Activated naive CD8-positive, alpha-beta T cell treated with anti-CD3 and anti-CD28 coated beads, Interleukin-2, amount 50 U/mL, for 24 hours (primary cell): ENCODE data around the gene SCGN.

ENCODE experiments used
- ATAC-seq: fragments of 150-1000 bp; cut with Tn5 transposase; one replicate; pipeline ENCODE4 v1.10.0; 2021
- DNase-seq: peaks from one replicate; pipeline ENCODE4 v3.0.0; 2021
- H3K27ac Mint-ChIP-seq: one replicate; pipeline ENCODE4 v1.8.0; 2021; ENCODE audit warnings: mild to moderate bottlenecking, mixed read lengths
- H3K27me3 Mint-ChIP-seq: one replicate; pipeline ENCODE4 v1.8.0; 2021; ENCODE audit warnings: mixed read lengths
- H3K36me3 Mint-ChIP-seq: one replicate; pipeline ENCODE4 v1.8.0; 2021; ENCODE audit warnings: low read depth, mixed read lengths
- H3K4me1 Mint-ChIP-seq: one replicate; pipeline ENCODE4 v1.8.0; 2021; ENCODE audit warnings: mixed read lengths
- H3K4me3 Mint-ChIP-seq: one replicate; pipeline ENCODE4 v1.8.0; 2021; ENCODE audit warnings: mild to moderate bottlenecking, moderate library complexity, mixed read lengths
- H3K9me3 Mint-ChIP-seq: one replicate; pipeline ENCODE4 v1.8.0; 2021; ENCODE audit warnings: mixed read lengths

SCGN gene

DNA sequence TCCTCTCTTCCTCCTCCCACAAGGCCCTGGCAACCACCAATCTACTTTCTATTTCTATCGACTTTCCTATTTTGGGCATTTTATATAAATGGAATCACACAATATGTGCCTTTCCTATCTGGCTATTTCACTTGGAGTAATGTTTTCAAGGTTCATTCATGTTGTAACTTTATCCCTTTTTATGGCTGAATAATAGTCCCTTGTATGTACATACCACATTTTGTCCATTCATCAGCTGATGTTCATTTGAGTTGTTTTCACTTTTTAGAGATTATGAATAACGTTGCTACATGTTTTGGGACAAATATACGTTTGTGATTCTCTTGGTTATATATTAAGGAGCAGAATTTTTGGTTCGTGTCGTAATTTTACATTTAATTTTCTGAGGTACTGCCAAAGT, 33.9 kb downstream of the SCGN start:
- Mint-ChIP-seq H3K27ac (no peak overlapping the region), H3K4me1 (no peaks in the 10 kb centered on the region), H3K9me3 (no peaks in the 10 kb centered on the region), H3K4me3 (no peak overlapping the region), H3K27me3 (peaks cover 24% of the 10 kb centered on the region), H3K36me3 (no peaks in the 10 kb centered on the region)
- ATAC-seq: no peak
- DNase-seq: no peak

DNA sequence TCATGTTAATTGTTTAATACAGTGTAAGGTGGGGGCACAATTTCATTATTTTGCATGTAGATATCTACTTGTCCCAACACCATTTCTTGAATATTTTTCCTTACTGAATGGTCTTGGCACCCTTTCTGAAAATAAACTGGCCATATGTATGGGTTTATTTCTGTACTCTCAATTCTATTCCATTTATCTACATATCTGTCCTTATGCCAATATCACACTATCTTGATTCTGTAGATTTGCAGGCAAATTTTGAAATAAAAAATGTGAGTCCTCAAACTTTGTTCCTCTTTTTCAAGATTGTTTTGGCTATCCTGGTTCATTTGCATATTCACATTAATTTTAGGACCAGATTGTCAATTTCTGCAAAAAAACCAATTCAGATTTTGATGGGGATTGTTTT, 34.8 kb downstream of the SCGN start:
- no peaks in the 10 kb centered on the region for H3K9me3 Mint-ChIP-seq
- peaks cover 25% of the 10 kb centered on the region for H3K27me3 Mint-ChIP-seq
- H3K4me1 Mint-ChIP-seq: no peaks in the 10 kb centered on the region
- ATAC-seq (no peak), DNase-seq (no peak)
- H3K27ac Mint-ChIP-seq: no peak overlapping the region
- no peak overlapping the region for H3K4me3 Mint-ChIP-seq
- no peaks in the 10 kb centered on the region for H3K36me3 Mint-ChIP-seq

DNA sequence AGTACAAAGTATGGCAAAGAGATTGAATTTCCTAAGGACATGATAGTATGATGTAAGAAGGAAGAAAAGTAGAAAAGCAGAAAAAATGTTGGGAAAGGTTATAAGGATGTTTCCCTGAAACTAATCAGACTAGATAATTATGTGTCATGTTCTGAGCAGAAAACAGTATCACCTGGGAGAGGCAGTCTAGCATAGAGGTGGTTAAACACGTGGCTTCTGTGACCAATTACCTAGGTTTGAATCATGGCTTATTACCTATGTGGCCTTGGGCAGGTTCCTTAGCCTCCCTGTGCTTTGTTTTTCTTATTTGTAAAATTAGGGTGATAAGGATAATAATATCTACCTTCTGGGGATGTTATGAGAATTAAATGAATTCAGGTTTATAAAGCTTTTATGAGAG, 38.0 kb downstream of the SCGN start:
- Mint-ChIP-seq H3K27ac (no peak overlapping the region), H3K36me3 (no peaks in the 10 kb centered on the region), H3K4me3 (no peak overlapping the region), H3K9me3 (no peaks in the 10 kb centered on the region), H3K27me3 (peaks cover 23% of the 10 kb centered on the region), H3K4me1 (no peaks in the 10 kb centered on the region)
- ATAC-seq (no peak), DNase-seq (no peak)

DNA sequence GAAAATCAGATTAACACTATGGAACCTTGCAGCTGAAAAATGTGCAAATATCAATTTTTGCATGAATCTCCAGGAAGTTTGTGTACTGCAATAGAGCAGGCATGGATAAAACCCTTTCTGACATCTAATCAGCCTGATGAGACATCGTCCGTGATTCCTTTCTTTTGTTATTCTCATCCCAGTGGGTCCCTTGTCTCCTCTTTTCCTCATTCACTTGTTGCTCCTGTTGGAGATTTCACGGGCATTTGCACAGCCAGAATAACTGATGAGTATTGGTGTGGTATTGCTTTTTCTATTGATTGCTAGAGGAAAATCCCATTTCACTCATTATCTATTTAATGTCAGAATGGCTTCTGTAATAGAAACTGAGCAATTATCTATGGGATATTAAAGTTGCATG, 39.9 kb downstream of the SCGN start:
- H3K27ac Mint-ChIP-seq: no peak overlapping the region
- no peaks in the 10 kb centered on the region for H3K9me3 Mint-ChIP-seq
- DNase-seq: no peak
- no peaks in the 10 kb centered on the region for H3K36me3 Mint-ChIP-seq
- H3K4me1 Mint-ChIP-seq: no peaks in the 10 kb centered on the region
- ATAC-seq: no peak
- no peak overlapping the region for H3K4me3 Mint-ChIP-seq
- peaks cover 24% of the 10 kb centered on the region for H3K27me3 Mint-ChIP-seq

DNA sequence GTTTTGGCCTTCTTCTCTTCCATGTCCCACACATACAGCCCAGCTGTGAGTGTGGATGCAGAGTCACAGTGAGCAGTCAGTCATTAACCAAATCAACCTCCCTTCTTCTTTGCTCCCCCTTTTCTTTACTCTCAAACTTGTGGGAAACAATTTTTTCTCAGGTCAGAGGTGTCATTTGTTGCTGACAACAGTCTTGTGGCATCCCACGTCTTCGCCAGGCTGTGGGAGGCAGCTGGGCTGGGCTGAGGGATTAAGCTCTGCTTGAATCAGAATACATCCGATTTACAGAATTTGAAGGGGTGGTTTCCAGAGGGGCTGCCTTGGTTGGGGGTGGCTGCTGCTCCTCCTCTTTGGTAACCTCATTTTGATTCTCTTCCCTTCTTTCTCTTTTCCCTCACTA, 40.5 kb downstream of the SCGN start:
- Mint-ChIP-seq H3K36me3 (no peaks in the 10 kb centered on the region), H3K27ac (no peak overlapping the region), H3K4me1 (no peaks in the 10 kb centered on the region), H3K27me3 (peaks cover 24% of the 10 kb centered on the region), H3K9me3 (no peaks in the 10 kb centered on the region), H3K4me3 (no peak overlapping the region)
- DNase-seq (no peak), ATAC-seq (no peak)

DNA sequence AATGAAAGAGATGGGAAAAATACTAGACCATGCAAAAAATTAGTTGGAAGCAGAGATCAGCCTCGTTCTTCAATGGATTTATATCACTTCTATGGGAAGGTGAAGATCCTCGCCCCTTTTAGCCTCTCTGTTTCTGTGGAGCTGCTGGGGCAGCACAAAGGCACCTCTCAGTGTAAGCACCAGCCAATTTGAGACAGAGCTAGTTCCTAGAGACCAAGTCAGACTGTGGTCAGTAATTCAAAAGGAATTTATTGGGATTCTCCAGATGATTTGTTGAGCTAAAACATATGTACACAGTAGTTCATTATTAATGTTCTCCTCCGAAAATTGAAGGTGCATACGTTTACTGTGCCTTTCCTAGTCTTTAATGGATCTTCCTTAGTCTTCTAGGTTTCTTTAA, 42.4 kb downstream of the SCGN start:
- H3K36me3 Mint-ChIP-seq: no peaks in the 10 kb centered on the region
- H3K27ac Mint-ChIP-seq: no peak overlapping the region
- H3K4me1 Mint-ChIP-seq: no peaks in the 10 kb centered on the region
- DNase-seq: no peak
- peaks cover 15% of the 10 kb centered on the region for H3K27me3 Mint-ChIP-seq
- H3K4me3 Mint-ChIP-seq: no peak overlapping the region
- H3K9me3 Mint-ChIP-seq: no peaks in the 10 kb centered on the region
- no peak for ATAC-seq

DNA sequence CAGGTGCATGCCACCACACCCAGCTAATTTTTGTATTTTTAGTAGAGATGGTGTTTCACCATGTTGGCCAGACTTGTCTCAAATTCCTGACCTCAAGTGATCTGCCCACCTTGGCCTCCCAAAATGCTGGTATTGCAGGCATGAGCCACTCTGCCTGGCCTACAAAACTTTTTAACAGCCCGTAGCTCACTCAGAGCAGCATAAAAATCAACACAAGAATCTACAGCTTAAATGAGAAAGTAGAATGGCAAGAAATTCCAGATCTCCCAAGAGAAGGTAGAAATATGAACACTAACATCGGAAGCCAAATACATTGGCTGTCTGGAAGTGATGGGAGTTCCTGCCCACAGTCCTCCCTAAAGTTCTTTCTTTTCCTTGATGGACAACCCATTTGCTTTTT, 43.7 kb downstream of the SCGN start:
- H3K4me3 Mint-ChIP-seq: no peak overlapping the region
- H3K36me3 Mint-ChIP-seq: no peaks in the 10 kb centered on the region
- H3K4me1 Mint-ChIP-seq: no peaks in the 10 kb centered on the region
- no peak for ATAC-seq
- DNase-seq: no peak
- no peak overlapping the region for H3K27ac Mint-ChIP-seq
- peaks cover 12% of the 10 kb centered on the region for H3K27me3 Mint-ChIP-seq
- no peaks in the 10 kb centered on the region for H3K9me3 Mint-ChIP-seq

DNA sequence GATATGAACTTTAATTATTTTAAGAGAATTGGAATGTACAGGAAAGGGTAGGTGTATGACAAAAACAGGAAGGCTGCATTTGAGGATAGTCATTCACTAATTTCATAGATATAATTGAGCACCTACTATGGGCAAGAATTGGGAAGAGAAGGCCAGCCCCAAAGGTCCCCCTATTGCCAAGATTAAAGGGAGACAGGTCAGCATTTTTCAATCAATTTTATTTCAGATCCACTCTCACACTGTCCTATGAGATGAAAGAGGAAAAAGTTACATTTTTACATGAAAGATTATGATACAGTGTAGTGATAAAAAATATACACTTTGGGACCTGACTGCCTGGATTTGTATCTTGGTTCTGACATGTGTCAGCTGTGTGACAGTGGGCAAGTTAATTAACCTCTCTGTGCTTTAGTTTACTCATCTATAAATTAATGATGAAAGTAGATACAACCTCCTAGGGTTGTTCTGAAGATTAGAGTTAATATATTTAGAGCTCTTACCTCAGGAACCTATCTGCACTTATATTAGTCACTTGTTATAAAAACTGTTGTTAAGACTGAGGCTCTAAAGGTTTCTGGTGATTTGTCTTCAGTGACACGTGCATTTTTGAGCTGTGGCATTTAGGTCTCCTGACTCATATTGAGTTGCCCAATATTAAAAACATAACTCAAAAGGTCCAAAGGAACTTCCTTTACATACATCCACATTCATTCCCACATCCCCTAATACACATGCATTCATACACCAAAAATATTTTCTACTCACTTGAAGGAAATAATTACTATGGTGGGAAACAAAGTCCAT, 45.7 kb downstream of the SCGN start:
- H3K27me3 Mint-ChIP-seq: peaks cover 8% of the 10 kb centered on the region

DNA sequence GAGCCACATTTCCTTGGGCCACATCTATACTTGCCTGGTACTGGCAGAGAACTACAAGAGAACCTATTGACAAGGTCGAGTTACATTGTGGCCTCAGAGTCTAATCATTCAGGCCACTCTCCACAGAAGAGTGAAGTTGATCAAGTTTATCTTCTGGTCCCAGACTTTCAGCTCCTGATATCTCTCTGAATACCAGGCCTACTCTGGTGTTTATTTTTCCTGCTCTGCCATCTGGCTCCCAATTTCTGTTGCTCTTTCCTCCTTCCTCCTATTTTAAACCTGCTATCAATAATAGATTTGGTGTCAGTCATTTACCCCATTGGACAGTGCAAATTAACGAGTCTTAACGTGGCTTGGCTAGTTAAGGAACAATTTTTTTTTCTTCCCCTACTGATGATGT, 46.6 kb downstream of the SCGN start:
- H3K9me3 Mint-ChIP-seq: no peaks in the 10 kb centered on the region
- H3K36me3 Mint-ChIP-seq: no peaks in the 10 kb centered on the region
- no peaks in the 10 kb centered on the region for H3K4me1 Mint-ChIP-seq
- no peak for ATAC-seq
- H3K27ac Mint-ChIP-seq: no peak overlapping the region
- no peak for DNase-seq
- H3K27me3 Mint-ChIP-seq: peaks cover 8% of the 10 kb centered on the region
- H3K4me3 Mint-ChIP-seq: no peak overlapping the region

More for the DNA sequence above, 45.7 kb downstream of the SCGN start:
- no peaks in the 10 kb centered on the region for H3K36me3 Mint-ChIP-seq
- H3K4me1 Mint-ChIP-seq: no peaks in the 10 kb centered on the region
- H3K27ac Mint-ChIP-seq: no peak overlapping the region
- DNase-seq: no peak
- no peaks in the 10 kb centered on the region for H3K9me3 Mint-ChIP-seq
- no peak for ATAC-seq
- H3K4me3 Mint-ChIP-seq: no peak overlapping the region

DNA sequence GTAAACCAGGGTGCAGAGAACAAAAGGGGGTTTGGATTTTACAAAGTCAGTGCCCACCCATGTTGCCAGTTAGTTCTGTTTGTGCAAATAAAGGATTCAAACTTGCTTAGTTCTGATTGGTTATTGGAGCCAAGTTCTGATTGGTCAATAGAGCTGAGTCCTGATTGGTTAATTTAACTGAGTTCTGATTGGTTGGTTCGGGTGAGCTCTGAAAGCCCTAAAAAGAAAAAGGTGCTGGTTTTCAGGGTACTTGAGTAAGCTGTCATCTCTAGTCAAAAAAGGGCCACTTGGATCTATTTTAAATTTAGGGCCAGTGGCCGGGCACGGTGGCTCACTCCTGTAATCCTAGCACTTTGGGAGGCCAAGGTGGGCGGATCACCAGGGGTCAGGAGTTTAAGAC, 47.6 kb downstream of the SCGN start:
- Mint-ChIP-seq H3K4me1 (no peaks in the 10 kb centered on the region), H3K4me3 (no peak overlapping the region), H3K27me3 (peaks cover 8% of the 10 kb centered on the region), H3K36me3 (no peaks in the 10 kb centered on the region), H3K27ac (no peak overlapping the region), H3K9me3 (no peaks in the 10 kb centered on the region)
- DNase-seq (no peak), ATAC-seq (no peak)

DNA sequence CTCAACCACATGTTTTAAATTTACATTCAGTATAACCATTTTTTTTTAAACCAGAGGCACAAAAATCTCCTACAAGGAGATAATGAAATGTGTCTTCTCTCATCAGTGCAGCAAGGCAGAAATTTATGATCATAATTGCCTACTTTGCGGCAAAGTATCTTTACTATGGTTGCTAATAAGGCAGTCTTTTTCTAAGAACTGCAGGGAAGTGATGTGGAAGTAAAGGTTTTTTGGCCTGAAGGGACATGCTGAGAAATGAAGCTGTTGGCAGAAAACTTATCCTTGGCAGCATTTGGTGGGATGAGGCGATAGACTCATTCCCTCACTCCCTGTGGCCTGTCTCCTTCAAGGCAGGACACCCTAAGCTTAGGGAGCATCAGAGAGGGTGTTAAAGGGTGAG, 48.7 kb downstream of the SCGN start:
- Mint-ChIP-seq H3K27me3 (peaks cover 8% of the 10 kb centered on the region), H3K36me3 (no peaks in the 10 kb centered on the region), H3K4me3 (no peak overlapping the region), H3K4me1 (no peaks in the 10 kb centered on the region), H3K27ac (no peak overlapping the region), H3K9me3 (no peaks in the 10 kb centered on the region)
- ATAC-seq (no peak), DNase-seq (no peak)

DNA sequence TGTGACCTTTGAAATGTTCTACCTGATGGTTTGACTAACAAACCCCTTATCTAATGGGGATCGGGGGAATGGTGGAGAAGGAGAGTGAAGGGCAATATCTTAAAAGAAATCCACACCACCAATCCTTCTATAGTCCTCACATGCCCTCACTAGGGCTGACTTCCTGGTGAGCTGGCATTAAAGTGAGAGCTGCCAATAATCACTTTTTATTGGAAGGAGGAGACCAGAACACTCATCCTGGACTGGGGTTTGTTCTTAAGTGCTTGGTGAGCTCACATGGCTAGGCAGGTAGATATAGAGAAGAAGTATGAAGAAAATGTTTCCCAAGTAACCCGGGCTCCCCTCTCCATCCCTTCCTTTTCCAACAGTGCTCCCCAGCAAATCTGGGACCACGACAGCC, 49.8 kb downstream of the SCGN start:
- ATAC-seq (no peak), DNase-seq (no peak)
- peaks cover 9% of the 10 kb centered on the region for H3K27me3 Mint-ChIP-seq
- H3K27ac Mint-ChIP-seq: no peak overlapping the region
- no peak overlapping the region for H3K4me3 Mint-ChIP-seq
- no peaks in the 10 kb centered on the region for H3K36me3 Mint-ChIP-seq
- H3K4me1 Mint-ChIP-seq: no peaks in the 10 kb centered on the region
- H3K9me3 Mint-ChIP-seq: no peaks in the 10 kb centered on the region

DNA sequence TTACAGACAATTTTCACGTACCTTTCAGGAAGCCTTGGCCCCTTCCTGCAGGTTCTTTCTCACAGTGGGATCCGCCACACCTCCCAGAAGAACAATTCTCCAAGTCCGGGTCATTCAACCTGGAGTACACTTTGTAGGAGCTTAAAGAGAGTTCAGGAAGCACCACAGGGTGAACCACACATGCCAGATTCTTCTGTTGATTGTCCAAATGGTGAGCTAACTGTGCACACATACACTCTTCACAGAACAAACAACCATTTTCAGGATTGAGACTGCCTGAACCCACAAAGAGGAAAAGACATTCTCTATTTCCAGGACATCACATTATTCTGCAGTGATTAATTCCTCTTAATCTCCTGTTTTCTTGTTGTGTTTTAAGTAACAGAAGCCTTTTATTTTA, 51.0 kb downstream of the SCGN start:
- H3K36me3 Mint-ChIP-seq: no peaks in the 10 kb centered on the region
- no peak overlapping the region for H3K4me3 Mint-ChIP-seq
- H3K27ac Mint-ChIP-seq: no peak overlapping the region
- ATAC-seq (no peak), DNase-seq (no peak)
- H3K9me3 Mint-ChIP-seq: no peaks in the 10 kb centered on the region
- no peaks in the 10 kb centered on the region for H3K4me1 Mint-ChIP-seq
- peaks cover 13% of the 10 kb centered on the region for H3K27me3 Mint-ChIP-seq

DNA sequence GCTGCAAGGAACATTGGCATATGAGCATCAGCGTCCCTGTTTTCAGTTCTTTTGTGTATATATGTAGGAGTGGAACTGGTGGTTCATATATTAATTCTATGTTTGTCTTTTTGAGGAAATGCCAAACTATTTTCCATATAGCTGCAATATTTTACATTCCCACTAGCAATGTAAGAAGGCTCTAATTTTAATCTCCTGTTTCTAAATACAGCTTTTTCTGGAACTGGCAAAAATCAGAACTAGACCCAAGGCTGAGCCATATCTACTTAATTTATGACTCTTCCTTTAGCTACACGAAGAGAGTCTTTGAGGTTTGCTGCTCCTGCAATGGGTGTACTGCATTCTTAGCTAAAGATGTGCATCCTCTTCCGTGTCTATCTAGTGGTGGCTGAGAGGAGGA, 52.0 kb downstream of the SCGN start:
- Mint-ChIP-seq H3K36me3 (no peaks in the 10 kb centered on the region), H3K27me3 (peaks cover 13% of the 10 kb centered on the region), H3K4me1 (no peaks in the 10 kb centered on the region), H3K9me3 (no peaks in the 10 kb centered on the region), H3K4me3 (no peak overlapping the region), H3K27ac (no peak overlapping the region)
- DNase-seq (no peak), ATAC-seq (no peak)

DNA sequence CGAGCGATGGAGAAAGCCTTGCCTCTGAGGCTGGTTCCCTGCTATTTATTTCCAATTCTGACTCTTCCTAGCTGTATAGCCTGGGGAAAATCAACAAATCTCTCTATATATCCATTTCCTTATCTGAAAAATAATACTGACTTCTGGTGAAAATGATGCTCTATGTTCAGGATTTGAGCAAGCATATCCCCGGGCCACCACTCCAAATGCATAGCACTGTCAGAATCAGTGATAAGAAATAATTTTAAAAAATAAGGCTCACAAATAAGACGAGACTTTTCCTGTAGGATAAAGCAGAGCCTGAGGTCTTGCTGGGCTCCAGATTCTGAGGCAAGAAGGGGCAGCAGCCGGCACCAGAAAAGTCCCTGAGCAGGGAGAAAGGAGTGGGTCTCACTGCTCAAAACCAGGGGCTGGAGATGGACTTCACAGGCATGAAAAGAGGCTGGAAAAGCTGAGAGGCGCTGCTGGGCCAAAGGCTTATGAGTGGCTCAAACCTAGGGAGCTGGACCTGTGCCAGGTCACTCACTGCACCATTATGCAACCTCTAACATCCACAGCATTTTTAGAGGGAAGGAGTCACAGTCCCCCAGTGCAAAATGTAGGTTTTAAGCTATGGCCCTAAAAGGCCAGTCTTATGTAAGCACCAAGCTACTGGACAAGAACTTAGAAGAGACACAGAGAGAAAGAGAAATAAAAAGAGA, 54.4 kb downstream of the SCGN start:
- DNase-seq (no peak), ATAC-seq (no peak)
- Mint-ChIP-seq H3K4me1 (no peaks in the 10 kb centered on the region), H3K4me3 (no peak overlapping the region), H3K36me3 (no peaks in the 10 kb centered on the region), H3K27ac (no peak overlapping the region), H3K9me3 (no peaks in the 10 kb centered on the region), H3K27me3 (peaks cover 15% of the 10 kb centered on the region)
